ENCODE data around the gene BAAT.

BAAT gene

DNA sequence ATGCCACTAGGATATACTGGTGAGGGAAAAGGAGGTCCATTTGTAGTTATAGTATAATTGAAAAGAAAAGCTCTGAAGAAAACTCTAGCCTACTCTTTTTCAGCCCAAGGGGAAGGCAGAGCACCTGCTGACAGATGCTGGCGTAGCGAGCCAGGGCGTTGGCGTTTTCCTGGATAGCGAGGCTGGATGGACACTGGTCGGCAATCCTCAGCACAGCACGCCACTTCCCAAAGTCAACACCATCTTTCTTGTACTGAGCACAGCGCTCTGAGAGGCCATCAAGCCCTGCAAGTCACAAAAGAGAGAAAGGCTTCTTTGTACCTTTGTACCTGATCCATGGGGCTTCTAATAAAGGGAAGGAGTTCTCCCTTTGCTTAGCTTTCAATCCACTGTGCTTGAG is 42.6 kb upstream of the BAAT start:
- no peak overlapping the region for H3K4me3 ChIP-seq (ENCODE audit: low read depth, low read length)
- no peak for DNase-seq (ENCODE audit: low read depth)
- TF ChIP-seq MYC (IDR thresholded peaks at IDR 0.05; ENCODE audit: low read depth, low read length) (no peak), POLR2A (IDR thresholded peaks at IDR 0.05; ENCODE audit: extremely low read depth, insufficient read length) (no peak)
- TF ChIP-seq, protein P1, sequence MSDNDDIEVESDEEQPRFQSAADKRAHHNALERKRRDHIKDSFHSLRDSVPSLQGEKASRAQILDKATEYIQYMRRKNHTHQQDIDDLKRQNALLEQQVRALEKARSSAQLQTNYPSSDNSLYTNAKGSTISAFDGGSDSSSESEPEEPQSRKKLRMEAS (IDR thresholded peaks at IDR 0.05; ENCODE audit: low read depth, low read length) = no peak
- TF ChIP-seq, protein P2, sequence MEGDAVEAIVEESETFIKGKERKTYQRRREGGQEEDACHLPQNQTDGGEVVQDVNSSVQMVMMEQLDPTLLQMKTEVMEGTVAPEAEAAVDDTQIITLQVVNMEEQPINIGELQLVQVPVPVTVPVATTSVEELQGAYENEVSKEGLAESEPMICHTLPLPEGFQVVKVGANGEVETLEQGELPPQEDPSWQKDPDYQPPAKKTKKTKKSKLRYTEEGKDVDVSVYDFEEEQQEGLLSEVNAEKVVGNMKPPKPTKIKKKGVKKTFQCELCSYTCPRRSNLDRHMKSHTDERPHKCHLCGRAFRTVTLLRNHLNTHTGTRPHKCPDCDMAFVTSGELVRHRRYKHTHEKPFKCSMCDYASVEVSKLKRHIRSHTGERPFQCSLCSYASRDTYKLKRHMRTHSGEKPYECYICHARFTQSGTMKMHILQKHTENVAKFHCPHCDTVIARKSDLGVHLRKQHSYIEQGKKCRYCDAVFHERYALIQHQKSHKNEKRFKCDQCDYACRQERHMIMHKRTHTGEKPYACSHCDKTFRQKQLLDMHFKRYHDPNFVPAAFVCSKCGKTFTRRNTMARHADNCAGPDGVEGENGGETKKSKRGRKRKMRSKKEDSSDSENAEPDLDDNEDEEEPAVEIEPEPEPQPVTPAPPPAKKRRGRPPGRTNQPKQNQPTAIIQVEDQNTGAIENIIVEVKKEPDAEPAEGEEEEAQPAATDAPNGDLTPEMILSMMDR (IDR thresholded peaks at IDR 0.05; ENCODE audit: low read depth, low read length) = no peak

DNA sequence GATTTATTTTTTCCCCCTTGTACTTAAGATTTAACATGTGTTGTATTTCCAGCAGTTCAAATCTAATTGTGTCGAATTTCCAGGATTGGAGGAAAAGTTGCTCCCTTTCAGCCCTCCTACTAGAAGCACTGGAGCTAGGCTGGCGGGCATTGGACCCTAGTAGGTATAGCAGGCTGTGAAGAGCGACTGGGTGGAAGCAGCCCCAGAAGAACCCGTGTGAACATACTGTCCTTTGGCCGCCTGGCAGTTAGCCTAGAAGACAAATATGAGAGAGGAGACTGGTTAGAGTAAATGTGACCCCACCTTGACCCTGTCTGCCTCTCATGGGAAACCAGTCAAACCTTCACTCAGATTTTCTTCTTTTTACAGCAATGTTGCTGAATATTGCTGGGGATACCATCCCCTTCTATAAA is 36.9 kb upstream of the BAAT start:
- H3K4me3 ChIP-seq (ENCODE audit: low read depth, low read length) = no peak overlapping the region
- DNase-seq (ENCODE audit: low read depth) = no peak
- TF ChIP-seq, protein P1 (IDR thresholded peaks at IDR 0.05; ENCODE audit: low read depth, low read length) = no peak
- TF ChIP-seq POLR2A (IDR thresholded peaks at IDR 0.05; ENCODE audit: extremely low read depth, insufficient read length) = no peak
- TF ChIP-seq MYC (IDR thresholded peaks at IDR 0.05; ENCODE audit: low read depth, low read length) = no peak
- TF ChIP-seq, protein P2 (IDR thresholded peaks at IDR 0.05; ENCODE audit: low read depth, low read length) = no peak

DNA sequence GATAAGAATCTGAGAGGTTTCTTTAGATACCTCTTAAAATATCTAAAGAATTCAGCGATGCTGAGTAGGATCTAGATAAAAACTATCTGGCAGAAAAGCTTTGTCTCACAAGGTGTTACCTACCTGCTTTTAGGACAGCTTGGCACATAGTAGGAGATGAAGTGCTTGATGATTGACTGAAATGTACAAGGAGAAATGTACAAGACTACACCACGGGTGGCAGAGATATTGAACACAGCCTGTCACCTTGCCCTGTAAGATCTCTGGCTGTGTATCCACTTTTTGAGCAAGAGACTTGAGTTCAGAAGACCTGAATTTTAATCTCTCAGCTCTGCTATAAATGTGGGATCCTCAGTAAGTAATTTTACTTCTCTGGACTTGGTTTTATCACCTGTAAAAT is 35.1 kb upstream of the BAAT start:
- no peak overlapping the region for H3K4me3 ChIP-seq (ENCODE audit: low read depth, low read length)
- no peak for DNase-seq (ENCODE audit: low read depth)
- TF ChIP-seq POLR2A (IDR thresholded peaks at IDR 0.05; ENCODE audit: extremely low read depth, insufficient read length) (no peak), MYC (IDR thresholded peaks at IDR 0.05; ENCODE audit: low read depth, low read length) (no peak)
- TF ChIP-seq, protein P1 (IDR thresholded peaks at IDR 0.05; ENCODE audit: low read depth, low read length) = no peak
- TF ChIP-seq, protein P2 (IDR thresholded peaks at IDR 0.05; ENCODE audit: low read depth, low read length) = no peak

DNA sequence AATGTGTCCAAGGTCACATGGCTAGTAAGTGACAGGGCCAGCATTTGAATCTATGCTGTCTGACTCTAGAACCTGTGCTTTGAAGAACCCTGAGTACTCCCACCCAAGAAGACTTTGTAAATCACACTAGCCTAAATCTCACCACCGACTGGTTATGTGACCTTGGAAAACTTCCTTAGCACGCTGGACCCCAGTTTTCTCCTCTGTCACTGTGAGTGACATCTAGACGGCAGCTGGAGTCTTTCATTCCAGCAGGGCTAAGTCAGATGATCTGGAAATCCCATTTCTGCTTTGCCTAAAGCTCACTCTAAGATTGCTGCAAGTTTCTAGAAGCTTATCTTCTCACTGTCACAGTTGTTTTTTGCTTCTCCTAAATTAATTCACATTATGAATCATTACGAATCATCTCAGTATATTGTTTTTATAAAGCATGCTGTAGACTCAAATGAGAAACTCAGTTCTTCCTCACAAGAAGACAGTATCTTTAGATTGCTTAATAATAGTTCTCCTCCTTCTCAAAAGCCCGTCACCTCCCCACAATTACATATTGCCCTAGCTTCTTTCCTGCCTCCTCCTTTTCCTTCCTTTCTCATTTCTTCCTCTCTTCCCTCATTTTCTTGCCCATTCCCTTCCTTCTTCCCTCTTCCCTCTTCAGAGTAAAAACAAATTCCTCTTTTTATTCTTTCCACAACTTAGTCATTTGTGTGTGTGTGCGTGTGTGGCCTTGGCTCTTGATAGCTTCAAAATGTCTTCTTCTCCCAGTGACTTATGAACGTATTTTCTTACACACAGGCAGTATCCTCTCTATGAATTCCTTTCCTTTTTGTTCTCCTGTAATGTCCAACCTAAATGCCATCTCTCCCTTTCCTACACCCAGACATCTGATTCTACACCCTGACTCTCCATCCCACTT is 34.0 kb upstream of the BAAT start:
- H3K4me3 ChIP-seq (ENCODE audit: low read depth, low read length) = no peak overlapping the region
- DNase-seq (ENCODE audit: low read depth) = no peak
- TF ChIP-seq POLR2A (IDR thresholded peaks at IDR 0.05; ENCODE audit: extremely low read depth, insufficient read length) (no peak), MYC (IDR thresholded peaks at IDR 0.05; ENCODE audit: low read depth, low read length) (no peak)
- TF ChIP-seq, protein P1 (IDR thresholded peaks at IDR 0.05; ENCODE audit: low read depth, low read length) = no peak
- TF ChIP-seq, protein P2 (IDR thresholded peaks at IDR 0.05; ENCODE audit: low read depth, low read length) = no peak

DNA sequence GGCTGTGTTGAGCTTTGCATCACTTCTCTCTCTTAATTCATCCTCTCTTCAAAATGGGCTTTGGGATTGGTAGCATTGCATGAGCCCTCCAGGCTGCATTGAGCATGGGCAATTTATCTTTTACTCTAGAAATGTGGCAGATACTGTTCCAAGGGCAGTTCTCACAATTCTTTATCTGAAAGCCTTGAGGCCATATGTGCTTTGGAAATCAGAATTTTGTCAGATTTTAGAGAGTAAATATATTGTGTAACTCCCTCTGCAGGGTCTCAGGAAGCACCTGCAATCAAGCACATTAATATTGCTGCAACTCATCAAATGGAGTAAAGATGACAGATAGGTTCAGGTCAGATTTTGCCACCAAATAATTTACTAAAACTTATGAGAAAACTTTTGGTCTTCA is 33.2 kb upstream of the BAAT start:
- TF ChIP-seq POLR2A (IDR thresholded peaks at IDR 0.05; ENCODE audit: extremely low read depth, insufficient read length) (no peak), MYC (IDR thresholded peaks at IDR 0.05; ENCODE audit: low read depth, low read length) (no peak)
- TF ChIP-seq, protein P1 (IDR thresholded peaks at IDR 0.05; ENCODE audit: low read depth, low read length) = no peak
- TF ChIP-seq, protein P2 (IDR thresholded peaks at IDR 0.05; ENCODE audit: low read depth, low read length) = no peak
- DNase-seq (ENCODE audit: low read depth) = no peak
- H3K4me3 ChIP-seq (ENCODE audit: low read depth, low read length) = no peak overlapping the region

Data from NB4 (cell line).